ENCODE results near the gene DIP2A. TPM values are rescaled to one million over a fixed set of nuclear protein-coding genes. Genes with fewer than 3 reads are reported as not detected.

The DIP2A gene
- total and polyA plus RNA-seq, 2 of the 13 experiments (the other 11 are each of a cell fraction or from before 2014, with no cell fraction given), result 18.5 to 37.6 TPM

DNA sequence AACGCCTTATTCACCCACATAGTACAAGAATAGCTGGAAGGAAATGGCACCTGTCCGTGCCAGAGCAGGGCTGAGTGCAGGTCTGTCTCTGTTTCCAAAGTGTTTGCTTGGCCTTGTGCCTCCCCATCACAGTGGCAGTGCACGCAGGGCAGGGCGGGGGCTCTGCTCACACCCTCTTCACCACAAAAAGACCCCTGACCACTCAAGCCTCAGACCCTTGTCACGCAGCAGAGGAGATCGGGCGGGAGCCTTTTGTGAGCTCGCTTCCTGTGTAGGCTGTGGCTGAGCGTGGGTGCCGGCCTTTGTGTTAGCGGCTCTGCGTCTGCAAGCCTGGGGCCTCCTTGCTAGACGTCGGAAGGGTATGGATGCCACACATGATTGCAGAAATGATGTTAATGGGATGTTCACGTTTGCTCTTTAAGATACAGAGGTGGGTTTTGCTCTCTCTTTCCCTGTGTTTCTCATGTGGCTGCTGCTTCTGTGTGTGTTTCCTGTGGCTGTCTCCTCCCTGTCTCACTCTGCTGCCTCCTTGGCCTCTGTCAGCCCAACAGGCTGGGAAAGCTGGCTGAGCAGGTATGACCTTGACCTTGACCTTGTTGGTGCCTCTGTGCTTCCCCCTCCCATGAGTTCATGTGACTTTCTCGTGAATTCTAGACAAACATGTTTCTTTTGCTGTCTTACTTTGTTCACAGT is 100.7 kb downstream of the DIP2A start (continued):
- TF ChIP-seq PRDM10 (CRISPR knock-in tag; IDR thresholded peaks at IDR 0.05; ENCODE audit: low read depth) (no peak), THAP11 (CRISPR knock-in tag; IDR thresholded peaks at IDR 0.05) (0 out of 2 replicates have a peak, but pooled peaks have one; percentile 19), ZNF687 (CRISPR knock-in tag; IDR thresholded peaks at IDR 0.05) (peak; percentile 24; the same call in 1 of the 2 replicates), TBL1XR1 (IDR thresholded peaks at IDR 0.05; ENCODE audit: borderline replicate concordance, low read length, partially characterized antibody) (peak; percentile 32), FOXO1 (CRISPR knock-in tag; IDR thresholded peaks at IDR 0.05) (0 out of 2 replicates have a peak, but pooled peaks have one; percentile 31), SALL1 (CRISPR knock-in tag; IDR thresholded peaks at IDR 0.05) (peak; percentile 51; the same call in 1 of the 2 replicates), RARA (CRISPR knock-in tag; IDR thresholded peaks at IDR 0.05) (peak; percentile 95), ZNF639 (CRISPR knock-in tag; conservative IDR thresholded peaks at IDR 0.05) (no peak), EP300 (IDR thresholded peaks at IDR 0.05; ENCODE audit: low read depth in 2 of 2, low read length in 2 of 2) (peak in 1 of 2 experiments; percentile 33; a peak in 1 of 4 replicates), EP300 (CRISPR knock-in tag; IDR thresholded peaks at IDR 0.05; ENCODE audit: borderline replicate concordance) (no peak), ZKSCAN1 (IDR thresholded peaks at IDR 0.05; ENCODE audit: low read length) (no peak), NR2F6 (IDR thresholded peaks at IDR 0.05) (peak; percentile 90), NR2F6 (CRISPR knock-in tag; IDR thresholded peaks at IDR 0.05) (peak; percentile 94), ZMAT5 (CRISPR knock-in tag; IDR thresholded peaks at IDR 0.05; ENCODE audit: borderline replicate concordance, low read depth) (no peak), ZNF331 (CRISPR knock-in tag; IDR thresholded peaks at IDR 0.05) (no peak; the same call in 1 of the 2 replicates)
- TF ChIP-seq, protein P1, sequence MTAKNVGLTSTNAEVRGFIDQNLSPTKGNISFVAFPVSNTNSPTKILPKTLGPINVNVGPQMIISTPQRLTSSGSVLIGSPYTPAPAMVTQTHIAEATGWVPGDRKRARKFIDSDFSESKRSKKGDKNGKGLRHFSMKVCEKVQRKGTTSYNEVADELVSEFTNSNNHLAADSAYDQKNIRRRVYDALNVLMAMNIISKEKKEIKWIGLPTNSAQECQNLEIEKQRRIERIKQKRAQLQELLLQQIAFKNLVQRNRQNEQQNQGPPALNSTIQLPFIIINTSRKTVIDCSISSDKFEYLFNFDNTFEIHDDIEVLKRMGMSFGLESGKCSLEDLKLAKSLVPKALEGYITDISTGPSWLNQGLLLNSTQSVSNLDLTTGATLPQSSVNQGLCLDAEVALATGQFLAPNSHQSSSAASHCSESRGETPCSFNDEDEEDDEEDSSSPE (CRISPR knock-in tag; IDR thresholded peaks at IDR 0.05), result no peak
- TF ChIP-seq, protein P2, sequence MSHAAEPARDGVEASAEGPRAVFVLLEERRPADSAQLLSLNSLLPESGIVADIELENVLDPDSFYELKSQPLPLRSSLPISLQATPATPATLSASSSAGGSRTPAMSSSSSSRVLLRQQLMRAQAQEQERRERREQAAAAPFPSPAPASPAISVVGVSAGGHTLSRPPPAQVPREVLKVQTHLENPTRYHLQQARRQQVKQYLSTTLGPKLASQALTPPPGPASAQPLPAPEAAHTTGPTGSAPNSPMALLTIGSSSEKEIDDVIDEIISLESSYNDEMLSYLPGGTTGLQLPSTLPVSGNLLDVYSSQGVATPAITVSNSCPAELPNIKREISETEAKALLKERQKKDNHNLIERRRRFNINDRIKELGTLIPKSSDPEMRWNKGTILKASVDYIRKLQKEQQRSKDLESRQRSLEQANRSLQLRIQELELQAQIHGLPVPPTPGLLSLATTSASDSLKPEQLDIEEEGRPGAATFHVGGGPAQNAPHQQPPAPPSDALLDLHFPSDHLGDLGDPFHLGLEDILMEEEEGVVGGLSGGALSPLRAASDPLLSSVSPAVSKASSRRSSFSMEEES (CRISPR knock-in tag; IDR thresholded peaks at IDR 0.05), result peak; percentile 78

Measured in HepG2 (cell line).